Measurements from ENCODE around the gene GPHN.
"Not testable (repeated sequence)": the region's sequence is repeated elsewhere in the genome, so short reads cannot be mapped to it uniquely, and the experiment has no call there.

GPHN gene

DNA sequence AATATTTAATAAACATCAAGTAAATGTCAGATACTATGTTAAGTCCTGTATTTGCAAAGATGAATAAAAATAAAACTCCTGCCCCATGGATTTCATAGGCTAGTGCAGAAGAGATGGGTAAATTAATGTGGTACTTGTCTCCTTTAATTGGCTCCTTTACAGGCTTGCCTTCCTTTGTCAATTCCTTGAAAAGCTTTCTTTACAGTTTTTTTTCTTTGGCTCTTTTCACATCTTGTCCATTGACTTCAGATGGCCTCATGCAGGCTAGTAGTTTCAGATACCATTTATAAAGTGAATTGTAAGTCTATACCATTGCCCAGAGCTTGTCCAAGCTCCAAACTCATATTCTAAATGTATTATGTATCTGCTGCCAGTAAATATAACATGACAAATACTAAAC lies 552.6 kb downstream of the GPHN start:
- DNase-seq (ENCODE audit: low read depth): no peak

DNA sequence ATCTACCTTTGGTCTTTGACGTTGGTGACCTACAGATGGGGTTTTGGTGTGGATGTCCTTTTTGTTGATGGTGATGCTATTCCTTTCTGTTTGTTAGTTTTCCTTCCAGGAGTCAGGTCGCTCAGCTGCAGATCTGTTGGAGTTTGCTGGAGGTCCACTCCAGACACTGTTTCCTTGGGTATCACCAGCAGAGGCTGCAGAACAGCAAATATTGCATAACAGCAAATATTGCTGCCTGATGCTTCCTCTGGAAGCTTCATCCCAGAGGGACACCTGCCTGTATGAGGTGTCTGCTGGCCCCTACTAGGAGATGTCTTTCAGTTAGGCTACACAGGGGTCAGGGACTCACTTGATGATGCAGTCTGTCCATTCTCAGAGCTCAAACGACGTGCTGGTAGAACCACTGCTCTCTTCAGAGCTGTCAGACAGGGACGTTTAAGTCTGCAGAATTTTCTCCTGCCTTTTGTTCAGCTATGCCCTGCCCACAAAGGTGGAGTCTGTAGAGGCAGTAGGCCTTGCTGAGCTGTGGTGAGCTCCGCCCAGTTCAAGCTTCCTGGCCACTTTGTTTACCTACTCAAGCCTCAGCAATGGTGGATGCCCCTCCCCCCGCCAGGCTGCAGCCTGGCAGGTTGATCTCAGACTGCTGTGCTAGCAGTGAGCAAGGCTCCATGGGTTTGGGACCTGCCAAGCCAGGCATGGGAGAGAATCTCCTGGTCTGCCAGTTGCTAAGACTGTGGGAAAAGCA lies 559.3 kb downstream of the GPHN start:
- DNase-seq (ENCODE audit: low read depth): not testable (repeated sequence)

DNA sequence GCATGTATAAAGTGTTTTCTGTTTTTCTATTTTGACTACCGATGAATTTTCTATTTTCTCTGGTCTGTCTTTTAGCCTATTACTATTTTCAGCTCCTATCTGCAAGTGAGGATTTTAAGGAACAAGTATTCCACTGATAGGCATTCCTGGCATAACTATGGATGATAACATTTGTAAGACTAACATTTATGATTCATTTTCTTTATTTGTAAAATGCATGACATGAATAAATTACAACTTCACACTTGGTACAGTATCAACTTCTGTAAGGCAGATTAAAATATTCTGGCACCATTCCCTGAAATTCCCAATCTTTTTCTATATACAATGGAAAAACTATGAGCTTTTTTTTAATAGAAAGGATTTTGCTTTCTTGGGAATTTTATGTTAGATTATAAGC lies 560.3 kb downstream of the GPHN start:
- no peak for DNase-seq (ENCODE audit: low read depth)

DNA sequence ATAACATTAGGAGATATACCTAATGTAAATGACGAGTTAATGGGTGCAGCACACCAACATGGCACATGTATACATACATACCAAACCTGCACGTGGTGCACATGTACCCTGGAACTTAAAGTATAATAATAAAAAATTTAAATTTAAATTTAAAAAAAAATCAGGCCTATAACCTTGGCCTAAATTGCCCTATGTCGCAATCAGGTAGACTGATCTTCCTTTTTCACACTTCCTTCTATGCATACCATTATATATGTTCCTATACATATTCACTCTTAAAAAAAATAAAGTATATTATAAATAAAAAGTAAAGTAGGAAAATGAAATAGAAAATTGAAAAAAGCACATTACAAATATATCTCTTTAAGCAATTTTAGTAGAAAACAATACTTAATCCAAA lies 563.6 kb downstream of the GPHN start:
- DNase-seq (ENCODE audit: low read depth): no peak

DNA sequence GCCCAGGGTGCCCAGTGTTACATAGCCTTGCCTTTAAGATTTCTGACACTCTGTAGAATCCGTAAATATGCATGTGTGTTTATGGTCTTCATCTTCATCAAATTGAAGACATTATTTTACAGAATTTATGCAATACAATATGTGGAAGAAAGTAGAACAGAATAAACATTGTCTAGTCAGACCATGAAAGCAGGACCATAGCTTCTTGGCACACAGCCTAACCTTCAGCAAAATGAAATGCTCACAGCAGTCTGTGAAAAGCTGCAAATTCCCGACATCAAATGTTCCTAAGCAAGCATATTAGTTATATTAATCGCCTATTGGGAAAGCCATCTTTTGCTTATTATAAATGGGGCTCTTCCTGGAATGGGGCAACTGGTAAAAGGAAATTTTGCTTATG lies 570.0 kb downstream of the GPHN start:
- DNase-seq (ENCODE audit: low read depth): no peak

DNA sequence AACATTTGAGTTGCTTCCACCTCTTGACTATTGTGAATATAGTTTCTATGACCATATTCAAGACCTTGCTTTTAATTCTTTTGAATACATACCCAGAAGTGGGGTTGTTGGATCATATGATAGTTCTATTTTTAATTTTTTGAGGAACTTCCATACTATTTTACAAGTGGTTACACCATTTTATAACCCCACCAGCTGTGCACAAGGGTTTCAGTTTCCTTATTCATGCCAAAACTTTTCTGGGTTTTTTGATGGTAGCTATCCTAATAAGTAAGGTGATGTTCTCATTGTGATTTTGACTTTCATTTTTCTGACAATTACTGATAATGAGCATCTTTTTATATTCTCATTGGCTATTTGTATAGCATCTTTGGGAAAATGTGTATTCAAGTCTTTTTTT lies 571.9 kb downstream of the GPHN start:
- DNase-seq (ENCODE audit: low read depth): no peak

DNA sequence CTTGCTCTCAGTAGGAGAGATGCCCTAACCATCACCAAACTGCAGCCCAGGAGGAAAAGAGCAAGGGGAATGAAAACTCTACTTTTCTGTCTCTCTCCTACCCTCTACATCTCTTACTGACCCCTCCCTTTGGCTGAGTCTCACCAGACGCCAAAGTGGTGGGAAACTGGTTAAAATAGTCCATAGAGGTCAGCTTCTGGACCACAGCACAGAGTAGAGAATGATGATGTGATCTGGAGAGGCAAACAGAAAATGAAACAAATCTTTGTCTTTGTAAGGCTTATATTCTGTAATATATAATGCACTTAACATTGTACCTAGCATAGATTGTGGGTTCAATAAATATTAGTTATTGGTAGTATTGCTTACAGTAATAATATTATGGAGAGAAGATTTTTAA lies 600.3 kb downstream of the GPHN start:
- DNase-seq (ENCODE audit: low read depth): no peak

DNA sequence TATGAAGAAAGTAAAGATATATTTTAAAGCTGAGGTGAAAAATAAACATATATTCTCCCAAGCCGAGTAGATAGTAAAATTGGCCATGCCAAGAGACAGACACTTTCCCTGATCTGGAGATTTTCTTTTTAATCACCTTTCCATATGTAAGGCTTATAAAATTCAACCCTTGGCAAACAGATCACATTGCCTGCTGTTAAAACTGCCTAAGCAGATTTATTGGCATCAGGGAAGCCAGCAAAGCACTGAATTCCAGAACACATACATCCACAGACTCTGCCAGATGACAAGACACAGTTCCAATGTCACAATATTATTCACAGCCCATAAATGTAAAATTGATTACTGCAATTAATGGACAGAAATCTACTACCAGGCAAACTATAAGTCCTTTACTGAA lies 603.1 kb downstream of the GPHN start:
- no peak for DNase-seq (ENCODE audit: low read depth)

DNA sequence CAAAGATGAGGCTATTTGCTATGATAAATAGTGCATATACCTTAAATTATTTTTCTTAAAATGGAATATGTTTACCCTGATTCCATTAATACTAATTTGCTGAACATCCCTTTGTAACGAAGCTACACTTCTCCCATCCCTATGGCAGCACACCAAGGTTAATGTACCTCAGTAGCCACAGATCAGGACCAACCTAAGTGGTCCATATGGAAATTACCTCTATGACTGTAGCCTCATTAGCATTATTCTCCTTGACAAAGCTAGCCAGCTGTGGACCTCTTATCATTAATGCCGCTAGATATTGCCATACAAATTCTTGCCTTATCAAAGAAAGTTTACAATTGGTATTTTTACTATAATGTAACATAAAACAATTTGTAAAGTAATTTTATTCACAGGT lies 604.4 kb downstream of the GPHN start:
- no peak for DNase-seq (ENCODE audit: low read depth)

DNA sequence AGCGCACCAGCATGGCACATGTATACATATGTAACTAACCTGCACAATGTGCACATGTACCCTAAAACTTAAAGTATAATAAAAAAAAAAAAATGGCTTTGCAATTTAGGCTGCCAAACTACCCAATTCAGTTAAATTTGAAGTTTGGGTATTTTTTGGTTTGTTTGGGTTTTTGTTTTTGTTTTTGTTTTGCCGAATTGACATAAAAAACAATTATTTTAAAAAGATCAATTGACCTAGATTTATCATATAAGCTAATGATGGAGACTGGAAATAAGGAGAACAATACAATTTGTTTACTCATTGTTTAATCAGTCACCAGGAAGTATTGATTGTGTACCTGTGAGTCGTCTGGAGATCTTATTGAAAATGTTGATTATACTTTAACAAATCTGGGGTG lies 619.2 kb downstream of the GPHN start:
- DNase-seq (ENCODE audit: low read depth): no peak

DNA sequence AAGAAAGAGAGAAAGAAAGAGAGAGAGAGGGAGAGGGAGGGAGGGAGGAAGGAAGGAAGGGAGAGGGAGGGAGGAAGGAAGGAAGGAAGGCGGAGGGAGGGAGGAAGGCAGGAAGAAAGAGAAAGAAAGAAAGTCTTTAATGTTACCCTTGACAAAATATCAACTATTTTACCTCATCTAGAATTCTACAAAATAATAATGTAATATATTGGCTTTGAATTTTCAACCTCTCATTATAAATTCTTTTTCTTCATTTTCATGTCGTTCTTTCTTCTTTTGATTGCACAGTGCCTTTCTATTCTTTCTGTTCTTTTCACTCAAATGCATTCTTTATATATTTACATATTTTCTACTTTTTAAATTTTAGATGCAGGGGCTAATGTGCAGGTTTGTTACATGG lies 621.8 kb downstream of the GPHN start:
- DNase-seq (ENCODE audit: low read depth): no peak

DNA sequence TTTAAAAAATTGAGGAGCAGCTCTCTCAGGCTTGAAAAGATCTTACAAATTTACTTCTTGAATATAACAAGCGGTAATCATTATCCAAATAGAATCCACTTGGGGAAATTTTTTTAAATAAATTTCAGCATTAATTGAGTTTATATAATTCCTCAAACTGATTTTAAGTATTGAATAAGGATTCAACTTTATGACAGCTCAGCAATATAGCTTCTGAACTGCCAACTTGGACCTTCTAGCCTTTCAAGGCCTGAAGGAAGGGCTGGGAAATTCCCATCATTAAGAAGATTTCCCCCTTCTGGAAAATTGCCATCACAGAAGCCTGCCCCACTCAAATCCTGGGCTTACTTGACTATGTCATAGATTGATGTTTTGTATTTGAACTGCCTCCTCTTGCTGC lies 623.7 kb downstream of the GPHN start:
- DNase-seq (ENCODE audit: low read depth): no peak

DNA sequence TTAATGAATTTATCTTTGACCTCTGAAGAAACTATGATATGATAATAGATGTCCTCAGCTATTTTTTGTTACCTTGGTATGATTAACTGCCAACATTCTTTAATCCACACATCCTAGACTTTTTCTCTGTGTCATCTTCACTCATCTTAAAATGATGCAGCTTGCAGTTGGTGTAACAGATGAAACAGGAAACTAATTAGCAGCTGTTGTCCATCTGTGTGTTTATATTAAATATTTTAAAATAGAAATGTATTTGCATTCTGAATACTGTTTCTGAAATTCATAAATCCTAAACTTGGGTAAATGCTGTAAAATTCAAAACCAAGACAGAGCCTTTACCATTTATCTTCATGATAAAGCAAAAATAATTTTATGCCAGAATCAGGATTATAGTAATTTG lies 625.2 kb downstream of the GPHN start:
- no peak for DNase-seq (ENCODE audit: low read depth)

DNA sequence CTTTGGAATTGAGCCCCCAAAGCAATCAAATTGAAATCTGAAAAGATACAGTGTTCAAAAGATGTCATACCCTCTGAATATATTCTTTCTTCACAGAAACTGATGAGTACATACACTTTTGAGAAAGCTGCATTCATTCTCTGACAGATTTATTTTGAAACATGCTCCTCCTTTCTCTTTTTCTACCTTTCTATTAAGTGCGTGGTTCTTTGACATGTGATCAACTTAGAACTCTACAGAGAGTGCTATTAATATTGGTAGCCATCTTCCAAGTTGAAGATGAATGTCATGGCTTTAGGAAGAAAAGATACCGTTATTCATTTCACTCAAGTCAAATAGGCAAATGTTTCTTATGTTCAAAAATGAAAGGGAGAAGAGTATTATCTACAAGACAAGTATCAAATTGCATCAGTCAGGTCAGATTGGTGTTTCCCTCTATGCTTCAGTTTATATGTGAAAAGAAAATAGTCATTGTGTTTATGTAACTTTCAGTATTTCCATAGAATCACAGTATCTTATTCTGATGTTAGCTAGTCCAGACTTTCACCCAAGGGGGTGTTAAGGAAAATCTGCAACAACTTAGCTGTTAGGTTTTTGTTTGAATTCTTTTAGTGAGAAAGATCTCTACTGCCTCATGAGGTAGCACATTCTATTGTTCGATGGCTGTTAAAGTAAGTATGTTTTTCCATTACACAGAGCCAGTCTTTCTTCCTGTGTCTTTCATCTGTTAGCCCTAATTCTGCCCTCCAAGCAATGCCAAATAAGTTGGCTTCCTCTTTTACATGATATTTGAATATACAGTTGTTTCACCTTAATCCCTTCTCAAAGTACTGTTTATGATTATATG lies 625.9 kb downstream of the GPHN start:
- no peak for DNase-seq (ENCODE audit: low read depth)

DNA sequence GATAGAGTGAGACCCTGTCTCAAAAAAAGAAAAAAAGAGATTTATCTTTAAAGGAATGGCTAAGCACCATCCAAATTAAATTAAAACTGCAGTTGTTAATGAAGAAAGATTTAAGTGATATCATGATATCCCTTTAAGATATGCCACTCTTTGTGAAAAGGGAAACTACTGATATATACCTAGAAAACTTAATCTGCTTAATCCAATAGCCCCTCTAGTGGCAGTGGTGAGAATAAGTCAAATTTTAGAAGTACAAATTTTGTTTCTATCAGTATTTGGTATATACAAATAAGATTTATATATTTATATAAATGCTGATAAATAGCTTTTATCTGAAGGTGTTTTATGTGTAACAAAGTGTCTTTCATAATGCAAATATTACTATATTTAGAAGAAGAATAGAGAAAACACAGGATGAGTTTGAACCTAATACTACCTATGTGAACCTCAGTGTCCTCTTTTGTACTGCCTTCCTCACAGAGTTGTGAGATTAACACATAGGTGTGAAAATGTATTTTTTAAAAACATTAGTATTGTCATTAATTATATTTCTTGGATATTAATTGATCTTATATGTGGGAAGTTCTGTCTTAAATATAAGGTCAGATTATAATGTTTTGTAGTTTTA lies 629.9 kb downstream of the GPHN start:
- no peak for DNase-seq (ENCODE audit: low read depth)

DNA sequence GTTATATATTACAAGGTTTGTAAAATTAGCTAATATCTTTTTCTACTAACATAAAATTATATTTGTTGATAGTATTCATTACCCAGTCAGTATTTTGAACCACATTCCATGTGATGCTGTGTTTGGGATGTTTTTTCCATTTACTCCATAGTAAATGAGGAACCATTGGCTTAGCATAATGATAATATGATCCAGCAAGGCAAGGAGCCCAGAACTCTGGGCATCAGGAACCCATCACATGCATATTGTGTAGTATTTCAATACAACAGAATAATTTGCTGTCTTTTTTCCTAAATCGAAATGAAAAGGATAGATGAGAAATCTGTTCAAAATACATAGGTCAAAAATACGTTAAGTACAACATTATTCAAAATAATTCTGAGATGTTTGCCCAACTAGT lies 632.6 kb downstream of the GPHN start:
- DNase-seq (ENCODE audit: low read depth): no peak

DNA sequence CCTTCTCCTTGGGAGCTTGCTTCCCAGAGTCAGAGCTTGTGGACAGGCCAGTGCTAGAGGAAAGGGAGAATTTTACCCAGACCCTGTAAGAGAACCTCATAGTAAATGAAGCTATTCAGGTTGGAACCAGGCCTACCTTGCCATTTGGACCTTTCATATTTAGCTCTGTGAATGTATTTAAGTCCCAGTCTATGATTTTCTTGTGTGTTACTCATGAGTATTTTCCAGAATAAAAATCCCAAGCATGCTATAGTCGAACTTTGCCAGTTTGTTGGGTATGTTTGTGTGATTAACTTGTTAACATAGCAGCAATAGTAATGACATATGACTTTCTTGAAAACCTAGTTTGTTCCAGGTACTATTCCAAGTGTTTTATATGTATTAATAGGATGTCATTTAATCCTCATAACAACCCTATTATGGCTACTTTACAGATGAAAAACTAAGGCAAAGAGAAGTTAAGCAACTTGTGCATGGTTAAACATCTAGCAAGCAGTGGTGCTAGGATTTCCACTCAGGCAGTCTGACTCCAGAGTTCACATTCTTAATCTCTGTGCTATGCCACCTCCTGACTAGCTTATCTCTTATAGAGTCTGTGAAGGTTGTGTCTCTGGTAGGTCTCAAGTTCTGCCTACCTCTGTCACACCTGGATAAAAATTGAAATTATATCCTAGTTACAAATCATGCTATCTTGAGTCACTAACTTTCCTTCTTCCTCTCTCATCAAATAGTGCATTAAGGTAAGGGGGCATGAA lies 633.4 kb downstream of the GPHN start:
- no peak for DNase-seq (ENCODE audit: low read depth)

DNA sequence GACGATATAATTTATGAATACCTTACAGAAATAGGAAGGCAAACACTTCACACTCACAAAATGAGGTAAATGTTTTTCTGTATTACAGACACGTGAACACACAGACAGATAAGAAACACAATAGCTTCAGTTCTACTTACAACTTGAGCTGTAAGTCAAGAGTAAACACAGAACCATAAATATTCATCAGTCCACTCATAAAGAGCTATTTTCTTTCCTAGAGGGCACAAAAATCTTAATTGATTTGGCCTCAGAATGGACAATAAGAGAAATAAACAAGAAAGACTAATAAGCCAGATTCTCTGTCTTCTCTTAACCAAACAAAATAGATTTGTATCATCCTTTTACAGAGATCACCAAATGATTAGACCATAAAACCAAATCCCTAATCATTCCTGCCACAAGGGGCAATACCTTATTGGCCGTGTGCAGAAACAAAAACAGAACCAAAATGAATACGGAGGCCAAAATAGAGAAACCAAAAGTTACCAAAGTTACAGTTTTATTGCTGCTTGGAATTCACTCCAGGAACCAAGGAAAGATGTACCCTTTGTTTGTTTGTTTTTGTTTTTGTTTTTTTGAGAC lies 643.2 kb downstream of the GPHN start:
- DNase-seq (ENCODE audit: low read depth): no peak

DNA sequence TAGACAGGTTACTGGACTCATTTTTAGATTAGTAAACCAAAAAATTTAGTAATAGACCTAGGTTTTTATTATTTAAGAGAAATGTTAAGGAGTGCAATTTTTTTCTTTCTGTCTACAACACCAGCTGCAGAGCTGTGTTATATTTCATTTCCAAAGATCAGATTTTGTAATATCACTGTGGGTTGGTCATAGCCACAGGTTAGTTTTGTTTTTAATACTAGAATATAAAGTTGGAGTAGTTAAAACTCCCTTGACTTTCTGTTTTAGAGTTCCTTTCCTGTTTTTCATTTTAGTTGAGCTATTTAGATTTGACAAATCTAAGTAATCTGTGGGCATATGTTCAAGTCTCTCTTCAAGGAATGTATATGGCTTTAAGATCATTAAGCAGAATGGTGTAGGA lies 650.6 kb downstream of the GPHN start:
- DNase-seq (ENCODE audit: low read depth): no peak

DNA sequence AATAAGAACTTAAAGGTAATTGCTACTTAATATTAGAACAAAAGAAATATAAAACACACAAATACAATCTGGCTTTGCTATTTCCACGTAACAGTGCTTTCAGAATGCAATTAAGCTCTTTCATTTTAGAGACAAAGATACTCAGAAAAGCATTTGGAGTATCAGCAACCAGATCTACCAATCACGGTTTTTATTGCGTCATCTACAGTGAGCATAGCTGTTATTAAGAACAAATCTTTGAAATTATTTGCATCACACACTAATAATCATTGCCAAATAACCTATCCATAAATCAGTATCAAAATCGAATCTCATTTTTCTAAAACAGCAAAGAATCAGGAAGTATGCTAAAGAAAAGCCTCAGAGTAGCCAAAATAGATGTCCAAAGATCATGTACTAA lies 654.4 kb downstream of the GPHN start:
- DNase-seq (ENCODE audit: low read depth): no peak

DNA sequence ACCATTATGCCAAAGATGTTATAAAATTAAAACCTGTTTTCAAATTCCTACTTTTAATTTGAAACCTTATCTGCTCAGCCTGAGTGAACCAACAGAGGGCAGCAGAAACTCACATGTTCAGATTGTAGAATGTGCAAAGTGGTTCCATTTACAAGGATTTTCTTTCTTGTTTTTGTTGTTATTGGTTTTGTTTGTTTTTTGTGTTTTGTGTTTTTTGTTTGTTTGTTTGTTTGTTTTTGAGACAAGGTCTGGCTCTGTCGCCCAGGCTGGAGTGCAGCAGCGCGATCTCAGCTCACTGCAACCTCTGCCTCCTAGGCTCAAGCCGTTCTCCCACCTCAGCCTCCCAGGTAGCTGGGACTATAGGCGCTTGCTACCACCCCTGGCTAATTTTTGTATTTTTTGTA lies 658.5 kb downstream of the GPHN start:
- DNase-seq (ENCODE audit: low read depth): no peak

Measured in activated gamma-delta T cell treated with anti-CD3 and anti-CD28 coated beads, Interleukin-2, amount 50 U/mL, for 16 hours (primary cell).